ENCODE measurements around the gene MPZ.
"Not testable (repeated sequence)": the region's sequence is repeated elsewhere in the genome, so short reads cannot be mapped to it uniquely, and the experiment has no call there.

Gene MPZ

GRCh38 chr1:161342177-161342576 is 32.4 kb upstream of the MPZ start:
- peaks cover under 1% of the 10 kb centered on the region for H3K36me3 ChIP-seq (ENCODE audit: control insufficient read depth, insufficient read depth, low read length)

DNA sequence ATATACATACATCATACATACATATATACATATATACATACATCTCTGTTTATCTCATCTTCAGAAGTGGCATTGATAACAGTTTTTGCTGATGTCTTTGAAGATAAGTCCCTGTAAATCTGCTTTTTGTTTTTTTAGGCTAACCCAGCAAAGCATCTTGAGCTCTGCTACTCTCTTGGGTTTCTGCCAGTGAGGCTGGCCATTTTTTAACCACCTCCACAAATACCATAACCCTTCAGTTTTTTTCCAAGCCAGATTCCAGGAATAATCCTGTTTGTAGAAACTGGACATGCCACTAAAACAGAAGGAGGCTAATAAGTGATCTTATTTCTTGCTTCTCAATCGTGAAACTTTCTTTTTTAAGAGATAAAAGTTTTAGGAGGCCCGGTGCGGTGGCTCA is 26.0 kb upstream of the MPZ start:
- Histone ChIP-seq H3K27me3 (replicated peaks; ENCODE audit: control insufficient read depth, insufficient read depth, low read length) (no peaks in the 10 kb centered on the region), H3K4me3 (replicated peaks; ENCODE audit: low read depth, low read length) (no peak overlapping the region), H3K36me3 (ENCODE audit: control insufficient read depth, insufficient read depth, low read length) (peaks cover 5% of the 10 kb centered on the region)
- TF ChIP-seq, protein P1, sequence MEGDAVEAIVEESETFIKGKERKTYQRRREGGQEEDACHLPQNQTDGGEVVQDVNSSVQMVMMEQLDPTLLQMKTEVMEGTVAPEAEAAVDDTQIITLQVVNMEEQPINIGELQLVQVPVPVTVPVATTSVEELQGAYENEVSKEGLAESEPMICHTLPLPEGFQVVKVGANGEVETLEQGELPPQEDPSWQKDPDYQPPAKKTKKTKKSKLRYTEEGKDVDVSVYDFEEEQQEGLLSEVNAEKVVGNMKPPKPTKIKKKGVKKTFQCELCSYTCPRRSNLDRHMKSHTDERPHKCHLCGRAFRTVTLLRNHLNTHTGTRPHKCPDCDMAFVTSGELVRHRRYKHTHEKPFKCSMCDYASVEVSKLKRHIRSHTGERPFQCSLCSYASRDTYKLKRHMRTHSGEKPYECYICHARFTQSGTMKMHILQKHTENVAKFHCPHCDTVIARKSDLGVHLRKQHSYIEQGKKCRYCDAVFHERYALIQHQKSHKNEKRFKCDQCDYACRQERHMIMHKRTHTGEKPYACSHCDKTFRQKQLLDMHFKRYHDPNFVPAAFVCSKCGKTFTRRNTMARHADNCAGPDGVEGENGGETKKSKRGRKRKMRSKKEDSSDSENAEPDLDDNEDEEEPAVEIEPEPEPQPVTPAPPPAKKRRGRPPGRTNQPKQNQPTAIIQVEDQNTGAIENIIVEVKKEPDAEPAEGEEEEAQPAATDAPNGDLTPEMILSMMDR (IDR thresholded peaks at IDR 0.05; ENCODE audit: insufficient read depth, low read length, poor library complexity, severe bottlenecking) = no peak
- DNase-seq (ENCODE audit: extremely low read depth, insufficient read length) = no peak

More at GRCh38 chr1:161342177-161342576, 32.4 kb upstream of the MPZ start:
- TF ChIP-seq, protein P1 (IDR thresholded peaks at IDR 0.05; ENCODE audit: insufficient read depth, low read length, poor library complexity, severe bottlenecking) = no peak
- H3K4me3 ChIP-seq (replicated peaks; ENCODE audit: low read depth, low read length) = no peak overlapping the region
- H3K27me3 ChIP-seq (replicated peaks; ENCODE audit: control insufficient read depth, insufficient read depth, low read length) = no peaks in the 10 kb centered on the region
- no peak for DNase-seq (ENCODE audit: extremely low read depth, insufficient read length)

- H3K36me3 ChIP-seq (ENCODE audit: control insufficient read depth, insufficient read depth, low read length) = peaks cover 5% of the 10 kb centered on the region
- DNase-seq (ENCODE audit: extremely low read depth, insufficient read length) = no peak
- H3K4me3 ChIP-seq (replicated peaks; ENCODE audit: low read depth, low read length) = no peak overlapping the region
- no peaks in the 10 kb centered on the region for H3K27me3 ChIP-seq (replicated peaks; ENCODE audit: control insufficient read depth, insufficient read depth, low read length)
- TF ChIP-seq, protein P1 (IDR thresholded peaks at IDR 0.05; ENCODE audit: insufficient read depth, low read length, poor library complexity, severe bottlenecking) = no peak
Measured at GRCh38 chr1:161333166-161333565, 23.4 kb upstream of the MPZ start.

DNA sequence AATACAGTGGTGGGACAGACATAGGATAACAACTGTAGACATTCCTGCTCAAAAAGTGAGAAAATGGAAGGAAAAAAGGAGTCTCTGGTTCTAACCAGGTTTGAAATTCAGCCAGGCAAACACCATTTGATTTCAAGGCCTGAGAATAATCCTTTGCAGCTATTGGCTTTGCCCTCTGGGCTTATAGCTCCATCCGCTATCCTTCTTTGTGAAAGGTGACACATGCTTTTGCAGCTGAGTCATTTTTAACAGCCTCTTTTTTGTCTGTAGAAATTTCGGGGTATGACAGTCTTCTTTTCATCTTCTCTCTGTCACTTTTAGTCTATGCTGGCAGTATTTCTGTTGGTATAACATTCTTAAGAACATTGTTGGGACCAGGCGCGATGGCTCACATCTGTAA is 20.6 kb upstream of the MPZ start:
- H3K4me3 ChIP-seq (replicated peaks; ENCODE audit: low read depth, low read length) = no peak overlapping the region
- peaks cover 1% of the 10 kb centered on the region for H3K36me3 ChIP-seq (ENCODE audit: control insufficient read depth, insufficient read depth, low read length)
- H3K27me3 ChIP-seq (replicated peaks; ENCODE audit: control insufficient read depth, insufficient read depth, low read length) = no peaks in the 10 kb centered on the region
- TF ChIP-seq, protein P1 (IDR thresholded peaks at IDR 0.05; ENCODE audit: insufficient read depth, low read length, poor library complexity, severe bottlenecking) = no peak
- no peak for DNase-seq (ENCODE audit: extremely low read depth, insufficient read length)

DNA sequence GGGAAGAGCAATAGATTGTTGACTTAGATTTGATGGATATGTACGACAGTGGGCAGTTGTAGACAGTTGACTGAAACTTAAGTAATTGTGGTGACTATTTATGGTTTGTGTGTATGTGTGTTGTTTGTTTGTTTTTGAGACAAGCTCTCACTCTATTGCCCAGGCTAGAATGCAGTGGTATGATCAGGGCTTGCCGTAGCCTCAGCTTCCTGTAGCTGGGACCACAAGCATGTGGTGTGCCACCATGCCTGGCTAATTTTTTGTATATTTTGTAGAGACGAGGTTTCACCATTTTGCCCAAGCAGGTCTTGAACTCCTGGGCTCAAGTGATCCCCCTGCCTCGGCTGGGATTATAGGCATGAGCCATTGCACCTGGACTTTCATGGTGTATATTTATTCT is 14.3 kb upstream of the MPZ start:
- Histone ChIP-seq H3K27me3 (replicated peaks; ENCODE audit: control insufficient read depth, insufficient read depth, low read length) (no peaks in the 10 kb centered on the region), H3K36me3 (ENCODE audit: control insufficient read depth, insufficient read depth, low read length) (peaks cover 1% of the 10 kb centered on the region), H3K4me3 (replicated peaks; ENCODE audit: low read depth, low read length) (no peak overlapping the region)
- TF ChIP-seq, protein P1 (IDR thresholded peaks at IDR 0.05; ENCODE audit: insufficient read depth, low read length, poor library complexity, severe bottlenecking) = no peak
- no peak for DNase-seq (ENCODE audit: extremely low read depth, insufficient read length)

- H3K4me3 ChIP-seq (replicated peaks; ENCODE audit: low read depth, low read length); DNase-seq (ENCODE audit: extremely low read depth, insufficient read length); H3K27me3 ChIP-seq (replicated peaks; ENCODE audit: control insufficient read depth, insufficient read depth, low read length); H3K36me3 ChIP-seq (ENCODE audit: control insufficient read depth, insufficient read depth, low read length): not testable (repeated sequence)
Measured at GRCh38 chr1:161315841-161316674, 6.3 kb upstream of the MPZ start.
